HFFc6 (cell line): ENCODE data around the gene RPS6KA3. TPM values are rescaled to one million over a fixed set of nuclear protein-coding genes. Genes with fewer than 3 reads are reported as not detected.
"Not testable (repeated sequence)": the region's sequence is repeated elsewhere in the genome, so short reads cannot be mapped to it uniquely, and the experiment has no call there.

ENCODE experiments used
- DNase-seq: peaks from one replicate; pipeline ENCODE4 v3.0.0-alpha.2; 2018
- H3K27ac Mint-ChIP-seq: 2 replicates; pipeline ENCODE4 v1.8.0; 2020; ENCODE audit warnings: mild to moderate bottlenecking, mixed read lengths
- H3K27me3 Mint-ChIP-seq: 2 replicates; pipeline ENCODE4 v1.8.0; 2021; ENCODE audit warnings: mild to moderate bottlenecking, moderate library complexity, mixed read lengths; ENCODE audit not compliant: insufficient read depth
- H3K36me3 Mint-ChIP-seq: 2 replicates; pipeline ENCODE4 v1.8.0; 2021; ENCODE audit warnings: low read depth, mixed read lengths
- H3K4me1 Mint-ChIP-seq: 2 replicates; pipeline ENCODE4 v1.8.0; 2020; ENCODE audit warnings: low read depth, mixed read lengths
- H3K4me3 Mint-ChIP-seq: 2 replicates; pipeline ENCODE4 v1.8.0; 2020; ENCODE audit warnings: mild to moderate bottlenecking, moderate library complexity, mixed read lengths
- H3K9me3 Mint-ChIP-seq: 2 replicates; pipeline ENCODE4 v1.8.0; 2020; ENCODE audit warnings: mild to moderate bottlenecking, mixed read lengths
- CTCF ChIP-seq: fragments of 200-600 bp; sonication (generic); IDR thresholded peaks from 2 replicates; pipeline ENCODE4 v1.5.0; 2021; ENCODE audit warnings: antibody characterized with exemption, mild to moderate bottlenecking
- total RNA-seq, 6 experiments: library from RNA; stranded (reverse); fragmentation: NEBNext Ultra II Directional; extraction: Animal tissue kit (Norgen Biotek cat#: 25700); gene quantifications; 2 replicates in 1 of 6; 3 replicates in 5 of 6; pipeline ENCODE4 v1.2.3, GENCODE V29; 2021

Gene RPS6KA3
- total RNA-seq, 6 experiments from 2014 or later: 21.5 to 28.3 (median 24.7) TPM

GRCh38 chrX:20135944-20136343 is 130.8 kb downstream of the RPS6KA3 start:
- H3K4me3 Mint-ChIP-seq: no peak overlapping the region
- H3K36me3 Mint-ChIP-seq: peaks cover 23% of the 10 kb centered on the region
- H3K27ac Mint-ChIP-seq: peak overlapping the region; percentile 24; the same call in 1 of the 2 replicates
- H3K4me1 Mint-ChIP-seq: peaks cover 35% of the 10 kb centered on the region
- H3K9me3 Mint-ChIP-seq: no peaks in the 10 kb centered on the region
- no peak for TF ChIP-seq CTCF
- no peaks in the 10 kb centered on the region; the same call in 1 of the 2 replicates for H3K27me3 Mint-ChIP-seq
- DNase-seq: no peak

- TF ChIP-seq CTCF: no peak
- H3K27ac Mint-ChIP-seq: no peak overlapping the region
- DNase-seq: no peak
- no peaks in the 10 kb centered on the region for H3K9me3 Mint-ChIP-seq
- H3K27me3 Mint-ChIP-seq: no peaks in the 10 kb centered on the region
- no peak overlapping the region for H3K4me3 Mint-ChIP-seq
- H3K36me3 Mint-ChIP-seq: peaks cover 8% of the 10 kb centered on the region; the same call in 1 of the 2 replicates
- peaks cover 21% of the 10 kb centered on the region for H3K4me1 Mint-ChIP-seq
These were observed 134.0 kb downstream of the RPS6KA3 start for GRCh38 chrX:20132666-20133065.

DNA sequence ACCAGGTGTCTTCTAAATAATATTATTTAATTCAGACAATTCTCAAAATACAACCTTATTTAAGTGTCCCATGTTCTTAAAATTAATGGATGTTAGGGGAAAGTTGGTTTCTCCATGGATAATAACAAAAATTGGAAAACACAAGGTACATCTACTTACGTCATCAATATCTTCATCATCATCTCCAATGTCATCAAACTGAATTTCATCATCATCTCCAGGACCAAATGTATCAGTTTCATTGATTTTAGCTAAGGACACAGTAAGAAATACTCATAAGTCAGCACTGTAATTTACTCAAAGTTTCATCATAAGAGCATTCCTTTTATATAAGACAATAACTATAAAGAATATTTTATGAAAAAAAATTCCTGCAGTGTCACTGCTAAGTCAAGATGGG is 136.4 kb downstream of the RPS6KA3 start:
- Mint-ChIP-seq H3K36me3 (no peaks in the 10 kb centered on the region; the same call in 1 of the 2 replicates), H3K4me1 (peaks cover 8% of the 10 kb centered on the region; the same call in 1 of the 2 replicates), H3K27me3 (no peaks in the 10 kb centered on the region), H3K27ac (no peak overlapping the region), H3K9me3 (no peaks in the 10 kb centered on the region), H3K4me3 (no peak overlapping the region)
- DNase-seq: no peak
- TF ChIP-seq CTCF: no peak

- no peaks in the 10 kb centered on the region for H3K27me3 Mint-ChIP-seq
- no peaks in the 10 kb centered on the region; the same call in 1 of the 2 replicates for H3K36me3 Mint-ChIP-seq
- peaks cover 8% of the 10 kb centered on the region; the same call in 1 of the 2 replicates for H3K4me1 Mint-ChIP-seq
- no peak for DNase-seq
- no peaks in the 10 kb centered on the region for H3K9me3 Mint-ChIP-seq
- H3K27ac Mint-ChIP-seq: no peak overlapping the region
- H3K4me3 Mint-ChIP-seq: no peak overlapping the region
- TF ChIP-seq CTCF: no peak
These were observed 137.2 kb downstream of the RPS6KA3 start for GRCh38 chrX:20129547-20129946.

- peaks cover 5% of the 10 kb centered on the region; the same call in 1 of the 2 replicates for H3K4me1 Mint-ChIP-seq
- no peaks in the 10 kb centered on the region for H3K27me3 Mint-ChIP-seq
- no peaks in the 10 kb centered on the region for H3K9me3 Mint-ChIP-seq
- H3K4me3 Mint-ChIP-seq: no peak overlapping the region
- H3K36me3 Mint-ChIP-seq: no peaks in the 10 kb centered on the region; the same call in 1 of the 2 replicates
- DNase-seq: no peak
- no peak for TF ChIP-seq CTCF
- peak overlapping the region; percentile 54; the same call in 1 of the 2 replicates for H3K27ac Mint-ChIP-seq
These were observed 138.0 kb downstream of the RPS6KA3 start for GRCh38 chrX:20128670-20129069.

DNA sequence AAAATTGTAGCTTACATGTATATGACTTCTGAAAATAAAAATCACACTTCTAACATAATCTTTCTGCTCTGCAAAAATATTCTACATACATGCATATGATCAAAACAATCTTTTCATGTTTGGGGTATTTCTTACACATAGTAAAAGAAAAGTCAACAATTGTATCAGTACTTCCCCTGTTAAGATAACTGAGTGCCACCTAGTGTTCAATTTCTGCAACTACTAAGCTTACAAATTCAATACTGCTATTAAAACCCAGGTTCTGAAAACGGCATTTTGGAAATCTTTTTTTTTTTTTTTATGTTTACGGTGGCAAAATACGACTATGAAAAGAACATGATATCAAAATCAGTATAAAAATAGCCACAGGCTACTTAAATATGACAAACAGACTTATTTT is 139.3 kb downstream of the RPS6KA3 start:
- H3K27ac Mint-ChIP-seq, DNase-seq, H3K36me3 Mint-ChIP-seq, H3K4me3 Mint-ChIP-seq, H3K9me3 Mint-ChIP-seq, H3K27me3 Mint-ChIP-seq, H3K4me1 Mint-ChIP-seq: not testable (repeated sequence)
- TF ChIP-seq CTCF: peak; percentile 59

- not testable (repeated sequence) for H3K4me3 Mint-ChIP-seq, DNase-seq, H3K9me3 Mint-ChIP-seq, H3K27ac Mint-ChIP-seq, H3K36me3 Mint-ChIP-seq, H3K4me1 Mint-ChIP-seq, H3K27me3 Mint-ChIP-seq
These were observed 139.9 kb downstream of the RPS6KA3 start for GRCh38 chrX:20126833-20127232.
